Kidney (tissue), 14 donors: ENCODE measurements around the gene ATG2B. TPM values are rescaled to one million over a fixed set of nuclear protein-coding genes. Genes with fewer than 3 reads are reported as not detected.
A peak's percentile ranks its signal among the peaks of the same experiment; 100 is the strongest.

Experiments
- DNase-seq, 5 donors: peaks; one replicate each; pipeline ENCODE4 v3.0.0-alpha.2; 2013 to 2020
- FAIRE-seq: peaks from 2 replicates; lab custom pipeline; 2012; peaks lifted over from hg19 to GRCh38; lab: Jason Lieb, UNC
- H3K27ac ChIP-seq, 2 donors: one replicate each; pipeline ENCODE4 v1.7.0; 2013; ENCODE audit warnings: low read depth in 2 of 2, low read length in 2 of 2, inconsistent platforms in 1 of 2
- H3K27me3 ChIP-seq: one replicate; pipeline ENCODE4 v1.7.1; 2013; ENCODE audit warnings: low read length, inconsistent platforms; ENCODE audit not compliant: control insufficient read depth, insufficient read depth
- H3K36me3 ChIP-seq, 3 donors: one replicate each; pipeline versions ENCODE4 v1.7.0 to v1.7.1; 2013; ENCODE audit warnings: low read length in 3 of 3, control low read depth in 1 of 3, inconsistent platforms in 1 of 3; ENCODE audit not compliant: insufficient read depth in 3 of 3, control insufficient read depth in 2 of 3
- H3K4me1 ChIP-seq, 3 donors: one replicate each; pipeline versions ENCODE4 v1.7.0 to v1.7.1; 2013; ENCODE audit warnings: low read length in 3 of 3, inconsistent platforms in 1 of 3, low read depth in 1 of 3; ENCODE audit not compliant: control insufficient read depth in 2 of 3, insufficient read depth in 2 of 3
- H3K4me3 ChIP-seq, 3 donors: one replicate each; pipeline versions ENCODE4 v1.7.0 to v1.8.1; 2013; ENCODE audit warnings: low read length in 3 of 3, control low read depth in 1 of 3, inconsistent platforms in 1 of 3
- H3K9ac ChIP-seq, 3 donors: one replicate each; pipeline versions ENCODE4 v1.7.0 to v1.7.1; 2013; ENCODE audit warnings: low read length in 3 of 3, control low read depth in 1 of 3, inconsistent platforms in 1 of 3
- H3K9me3 ChIP-seq, 3 donors: one replicate each; pipeline versions ENCODE4 v1.7.0 to v1.7.1; 2013; ENCODE audit warnings: low read length in 3 of 3, control low read depth in 1 of 3, inconsistent platforms in 1 of 3; ENCODE audit not compliant: control insufficient read depth in 2 of 3, insufficient read depth in 1 of 3
- intact Hi-C: fragments of 100-400 bp; cut with DNase I; formaldehyde crosslinking; loops from one replicate; pipeline ENCODE4 v1.11.1; 2022
- polyA plus RNA-seq: library from polyadenylated mRNA; stranded (reverse); fragments of 350-450 nt; fragmentation: Illumina TruSeq; extraction: RNeasy Lipid Tissue Mini Kit (QIAGEN cat#74804); gene quantifications from one replicate; pipeline ENCODE4 v1.2.3, GENCODE V29; 2014; ENCODE audit warnings: low read depth, low replicate concordance; ENCODE audit not compliant: insufficient read depth
- total RNA-seq: library from RNA; stranded (reverse); fragmentation: NEBNext Ultra II Directional; extraction: Animal tissue kit (Norgen Biotek cat#: 25700); gene quantifications from one replicate; pipeline ENCODE4 v1.2.1, GENCODE V29; 2021
- TF ChIP-seq, protein P1 (sequence below): IDR thresholded peaks from 3 replicates; pipeline ENCODE4 v1.5.1; 2012; ENCODE audit warnings: mild to moderate bottlenecking, moderate library complexity, borderline replicate concordance; ENCODE audit not compliant: insufficient read depth; ENCODE audit errors: extremely low read depth
- donor health status: control.
- donor health status: control.
- donor health status: control.
- donor health status: control.
- donor health status: control.
- donor health status: DM: yes; HTN: yes; CAD: no.
- donor health status: Normal renal cell carcinoma (clear cell type).

ATG2B gene
- total and polyA plus RNA-seq, 2 donors from 2014 or later: 3.8 to 35.8 TPM

GRCh38 chr14:96384740-96385139, 21.6 kb upstream of the ATG2B start:
- Histone ChIP-seq H3K27me3 (no peaks in the 10 kb centered on the region), H3K9ac (no peak overlapping the region), H3K36me3 (peaks cover 0 to 7% (median 5%) of the 10 kb centered on the region in 3 donors), H3K27ac (no peak overlapping the region), H3K9me3 (no peaks in the 10 kb centered on the region), H3K4me1 (no peaks in the 10 kb centered on the region), H3K4me3 (no peak overlapping the region)
- intact Hi-C loops: no loop called here
- no peak for DNase-seq
- peak; percentile 93 for FAIRE-seq
- TF ChIP-seq, protein P1, sequence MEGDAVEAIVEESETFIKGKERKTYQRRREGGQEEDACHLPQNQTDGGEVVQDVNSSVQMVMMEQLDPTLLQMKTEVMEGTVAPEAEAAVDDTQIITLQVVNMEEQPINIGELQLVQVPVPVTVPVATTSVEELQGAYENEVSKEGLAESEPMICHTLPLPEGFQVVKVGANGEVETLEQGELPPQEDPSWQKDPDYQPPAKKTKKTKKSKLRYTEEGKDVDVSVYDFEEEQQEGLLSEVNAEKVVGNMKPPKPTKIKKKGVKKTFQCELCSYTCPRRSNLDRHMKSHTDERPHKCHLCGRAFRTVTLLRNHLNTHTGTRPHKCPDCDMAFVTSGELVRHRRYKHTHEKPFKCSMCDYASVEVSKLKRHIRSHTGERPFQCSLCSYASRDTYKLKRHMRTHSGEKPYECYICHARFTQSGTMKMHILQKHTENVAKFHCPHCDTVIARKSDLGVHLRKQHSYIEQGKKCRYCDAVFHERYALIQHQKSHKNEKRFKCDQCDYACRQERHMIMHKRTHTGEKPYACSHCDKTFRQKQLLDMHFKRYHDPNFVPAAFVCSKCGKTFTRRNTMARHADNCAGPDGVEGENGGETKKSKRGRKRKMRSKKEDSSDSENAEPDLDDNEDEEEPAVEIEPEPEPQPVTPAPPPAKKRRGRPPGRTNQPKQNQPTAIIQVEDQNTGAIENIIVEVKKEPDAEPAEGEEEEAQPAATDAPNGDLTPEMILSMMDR: no peak

DNA sequence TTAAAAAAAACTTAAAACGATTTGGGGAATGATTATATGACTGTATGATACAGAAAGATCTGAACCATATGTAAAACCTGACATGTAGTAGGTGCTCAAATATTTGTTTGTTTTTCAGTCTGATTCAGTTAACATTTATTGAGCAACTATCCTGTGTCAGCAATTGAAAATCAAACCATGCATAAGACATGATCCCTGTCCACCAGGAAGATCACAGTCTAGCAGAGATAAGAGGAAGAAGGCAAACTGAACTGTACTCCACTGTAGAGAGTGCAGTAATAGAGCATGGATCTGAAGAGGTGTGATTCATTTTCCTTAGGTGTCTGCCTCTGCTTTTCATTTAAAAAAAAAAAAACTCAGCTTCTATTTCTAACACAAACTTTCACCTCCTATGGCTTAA, 20.9 kb upstream of the ATG2B start:
- H3K27ac ChIP-seq: no peak overlapping the region
- no peak for FAIRE-seq

DNA sequence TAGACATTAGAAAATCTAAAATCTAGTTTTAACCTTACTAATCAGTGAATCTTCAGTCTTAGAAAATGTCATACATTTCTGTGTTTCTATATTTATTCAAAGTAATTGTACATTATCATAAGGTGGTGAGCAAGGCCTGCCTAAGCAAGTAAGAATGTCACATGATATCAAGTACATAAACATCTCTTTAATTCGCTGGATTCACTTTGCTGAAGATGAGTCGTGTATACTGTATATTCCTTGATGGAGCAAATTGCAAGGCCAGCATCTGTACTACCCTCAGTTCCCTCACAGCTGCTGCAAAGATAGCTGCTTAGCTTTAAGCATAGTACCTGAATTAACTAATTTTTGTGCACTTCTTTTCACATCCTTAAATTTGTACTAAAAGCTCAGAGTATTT, 20.3 kb upstream of the ATG2B start:
- intact Hi-C loops: no loop called here
- FAIRE-seq: no peak
- no peak overlapping the region for H3K9ac ChIP-seq
- H3K4me1 ChIP-seq: no peaks in the 10 kb centered on the region
- H3K27ac ChIP-seq: no peak overlapping the region
- H3K36me3 ChIP-seq: peaks cover 0 to 7% (median 5%) of the 10 kb centered on the region in 3 donors
- H3K27me3 ChIP-seq: no peaks in the 10 kb centered on the region
- H3K4me3 ChIP-seq: no peak overlapping the region
- H3K9me3 ChIP-seq: no peaks in the 10 kb centered on the region
- TF ChIP-seq, protein P1: no peak
- no peak for DNase-seq

More for the DNA sequence above, 20.9 kb upstream of the ATG2B start:
- Histone ChIP-seq H3K4me3 (no peak overlapping the region), H3K27me3 (no peaks in the 10 kb centered on the region), H3K9ac (no peak overlapping the region), H3K9me3 (no peaks in the 10 kb centered on the region), H3K4me1 (no peaks in the 10 kb centered on the region), H3K36me3 (peaks cover 0 to 7% (median 5%) of the 10 kb centered on the region in 3 donors)
- intact Hi-C loops: no loop called here
- TF ChIP-seq, protein P1: no peak
- no peak for DNase-seq

DNA sequence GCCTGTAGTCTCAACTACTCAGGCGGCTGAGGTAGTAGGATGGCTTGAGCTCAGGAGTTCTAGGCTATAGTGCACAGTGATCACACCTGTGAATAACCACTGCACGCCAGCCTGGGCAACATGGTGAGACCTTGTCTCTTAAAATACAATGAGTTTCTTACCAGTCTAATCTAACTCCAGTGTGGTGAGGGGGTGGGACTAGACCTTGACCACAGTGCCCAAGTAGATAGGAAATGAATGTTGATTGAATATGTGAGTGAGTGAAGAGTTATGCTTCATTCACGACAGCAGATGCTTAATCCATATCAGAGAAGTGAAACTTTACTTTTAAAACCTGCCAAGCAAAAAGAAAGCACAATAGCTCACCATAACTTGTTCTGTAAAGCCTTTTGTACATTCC, 17.6 kb upstream of the ATG2B start:
- no peaks in the 10 kb centered on the region for H3K9me3 ChIP-seq
- H3K4me1 ChIP-seq: no peaks in the 10 kb centered on the region
- peaks cover 0 to 7% (median 4%) of the 10 kb centered on the region in 3 donors for H3K36me3 ChIP-seq
- no peak overlapping the region for H3K9ac ChIP-seq
- FAIRE-seq (no peak), DNase-seq (no peak)
- intact Hi-C loops: no loop called here
- no peak overlapping the region for H3K4me3 ChIP-seq
- TF ChIP-seq, protein P1: no peak
- H3K27ac ChIP-seq: no peak overlapping the region
- no peaks in the 10 kb centered on the region for H3K27me3 ChIP-seq
